HL-60 (cell line): ENCODE results near the gene TTC28.

ENCODE experiments used
- GABPA ChIP-seq: IDR thresholded peaks from 2 replicates; pipeline ENCODE4 v1.6.1; 2012; ENCODE audit warnings: low read depth
- POLR2AphosphoS5 ChIP-seq: IDR thresholded peaks from 2 replicates; pipeline ENCODE4 v1.6.1; 2012; ENCODE audit warnings: low read depth
- TF ChIP-seq, protein P1 (sequence below): IDR thresholded peaks from one replicate; pipeline ENCODE4 v1.5.1; 2011; ENCODE audit warnings: low read length, control low read depth, inconsistent platforms; ENCODE audit not compliant: insufficient read depth
- TF ChIP-seq, protein P2 (sequence below): IDR thresholded peaks from 2 replicates; pipeline ENCODE4 v1.6.1; 2012; ENCODE audit warnings: low read depth; ENCODE audit not compliant: insufficient replicate concordance

DNA sequence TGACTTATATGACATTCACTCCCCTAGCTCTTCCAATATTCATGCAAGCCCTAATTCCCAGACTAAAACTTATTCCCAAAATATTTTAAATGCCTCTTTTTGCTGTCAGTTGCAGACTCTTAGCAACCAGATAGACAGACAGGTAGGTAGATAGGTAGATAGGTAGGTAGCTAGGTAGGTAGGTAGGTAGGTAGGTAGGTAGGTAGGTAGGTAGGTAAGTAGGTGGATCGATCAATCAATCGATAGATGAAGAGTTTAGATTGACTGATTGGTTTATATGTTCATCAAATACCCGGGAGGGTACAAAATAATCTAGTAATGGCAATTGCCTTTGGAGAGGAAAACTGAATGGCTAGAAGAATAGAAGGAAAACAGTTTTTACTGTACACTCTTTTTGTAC is 86.3 kb downstream of the TTC28 start:
- TF ChIP-seq POLR2AphosphoS5 (no peak), GABPA (no peak)
- TF ChIP-seq, protein P1, sequence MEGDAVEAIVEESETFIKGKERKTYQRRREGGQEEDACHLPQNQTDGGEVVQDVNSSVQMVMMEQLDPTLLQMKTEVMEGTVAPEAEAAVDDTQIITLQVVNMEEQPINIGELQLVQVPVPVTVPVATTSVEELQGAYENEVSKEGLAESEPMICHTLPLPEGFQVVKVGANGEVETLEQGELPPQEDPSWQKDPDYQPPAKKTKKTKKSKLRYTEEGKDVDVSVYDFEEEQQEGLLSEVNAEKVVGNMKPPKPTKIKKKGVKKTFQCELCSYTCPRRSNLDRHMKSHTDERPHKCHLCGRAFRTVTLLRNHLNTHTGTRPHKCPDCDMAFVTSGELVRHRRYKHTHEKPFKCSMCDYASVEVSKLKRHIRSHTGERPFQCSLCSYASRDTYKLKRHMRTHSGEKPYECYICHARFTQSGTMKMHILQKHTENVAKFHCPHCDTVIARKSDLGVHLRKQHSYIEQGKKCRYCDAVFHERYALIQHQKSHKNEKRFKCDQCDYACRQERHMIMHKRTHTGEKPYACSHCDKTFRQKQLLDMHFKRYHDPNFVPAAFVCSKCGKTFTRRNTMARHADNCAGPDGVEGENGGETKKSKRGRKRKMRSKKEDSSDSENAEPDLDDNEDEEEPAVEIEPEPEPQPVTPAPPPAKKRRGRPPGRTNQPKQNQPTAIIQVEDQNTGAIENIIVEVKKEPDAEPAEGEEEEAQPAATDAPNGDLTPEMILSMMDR = no peak
- TF ChIP-seq, protein P2, sequence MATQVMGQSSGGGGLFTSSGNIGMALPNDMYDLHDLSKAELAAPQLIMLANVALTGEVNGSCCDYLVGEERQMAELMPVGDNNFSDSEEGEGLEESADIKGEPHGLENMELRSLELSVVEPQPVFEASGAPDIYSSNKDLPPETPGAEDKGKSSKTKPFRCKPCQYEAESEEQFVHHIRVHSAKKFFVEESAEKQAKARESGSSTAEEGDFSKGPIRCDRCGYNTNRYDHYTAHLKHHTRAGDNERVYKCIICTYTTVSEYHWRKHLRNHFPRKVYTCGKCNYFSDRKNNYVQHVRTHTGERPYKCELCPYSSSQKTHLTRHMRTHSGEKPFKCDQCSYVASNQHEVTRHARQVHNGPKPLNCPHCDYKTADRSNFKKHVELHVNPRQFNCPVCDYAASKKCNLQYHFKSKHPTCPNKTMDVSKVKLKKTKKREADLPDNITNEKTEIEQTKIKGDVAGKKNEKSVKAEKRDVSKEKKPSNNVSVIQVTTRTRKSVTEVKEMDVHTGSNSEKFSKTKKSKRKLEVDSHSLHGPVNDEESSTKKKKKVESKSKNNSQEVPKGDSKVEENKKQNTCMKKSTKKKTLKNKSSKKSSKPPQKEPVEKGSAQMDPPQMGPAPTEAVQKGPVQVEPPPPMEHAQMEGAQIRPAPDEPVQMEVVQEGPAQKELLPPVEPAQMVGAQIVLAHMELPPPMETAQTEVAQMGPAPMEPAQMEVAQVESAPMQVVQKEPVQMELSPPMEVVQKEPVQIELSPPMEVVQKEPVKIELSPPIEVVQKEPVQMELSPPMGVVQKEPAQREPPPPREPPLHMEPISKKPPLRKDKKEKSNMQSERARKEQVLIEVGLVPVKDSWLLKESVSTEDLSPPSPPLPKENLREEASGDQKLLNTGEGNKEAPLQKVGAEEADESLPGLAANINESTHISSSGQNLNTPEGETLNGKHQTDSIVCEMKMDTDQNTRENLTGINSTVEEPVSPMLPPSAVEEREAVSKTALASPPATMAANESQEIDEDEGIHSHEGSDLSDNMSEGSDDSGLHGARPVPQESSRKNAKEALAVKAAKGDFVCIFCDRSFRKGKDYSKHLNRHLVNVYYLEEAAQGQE = no peak
